ENCODE data around the gene PSME2. TPM values are rescaled to one million over a fixed set of nuclear protein-coding genes. Genes with fewer than 3 reads are reported as not detected.
A peak's percentile ranks its signal among the peaks of the same experiment; 100 is the strongest.

Gene PSME2, protein sequence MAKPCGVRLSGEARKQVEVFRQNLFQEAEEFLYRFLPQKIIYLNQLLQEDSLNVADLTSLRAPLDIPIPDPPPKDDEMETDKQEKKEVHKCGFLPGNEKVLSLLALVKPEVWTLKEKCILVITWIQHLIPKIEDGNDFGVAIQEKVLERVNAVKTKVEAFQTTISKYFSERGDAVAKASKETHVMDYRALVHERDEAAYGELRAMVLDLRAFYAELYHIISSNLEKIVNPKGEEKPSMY
- 213 TPM for total RNA-seq

DNA sequence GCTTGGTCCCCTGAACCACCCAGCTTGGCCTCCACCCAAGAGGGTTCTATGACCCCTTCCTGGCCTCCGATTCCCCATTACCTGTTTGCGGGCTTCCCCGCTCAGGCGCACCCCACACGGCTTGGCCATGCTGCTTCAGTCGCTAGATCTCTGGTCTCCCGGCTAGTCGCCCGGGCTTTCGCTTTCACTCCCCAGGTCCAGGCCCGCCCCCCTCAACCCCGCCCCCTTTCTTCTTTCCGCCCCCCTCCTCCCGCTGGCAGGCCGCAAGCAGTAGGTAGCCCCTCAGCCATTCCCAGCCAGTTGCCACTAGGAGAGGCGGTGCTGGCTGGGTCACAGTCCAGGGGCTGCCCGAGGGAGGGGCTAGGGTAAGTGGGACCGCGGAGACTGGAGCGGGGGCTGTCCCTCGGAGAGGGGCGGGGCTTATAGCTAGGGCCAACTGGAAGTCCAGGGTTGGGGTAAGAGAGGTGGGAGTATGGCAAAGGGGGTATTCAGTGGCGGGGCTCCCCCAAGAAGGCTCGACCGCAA lies at the start of gene PSME2:
Gene PSME2 (minus strand): TSS at position 158 of the 525 bp plus-strand sequence. CDS start 29 bp downstream, at position 129.
- DNase-seq (ENCODE audit: low spot score), result peak; percentile 94

DNA sequence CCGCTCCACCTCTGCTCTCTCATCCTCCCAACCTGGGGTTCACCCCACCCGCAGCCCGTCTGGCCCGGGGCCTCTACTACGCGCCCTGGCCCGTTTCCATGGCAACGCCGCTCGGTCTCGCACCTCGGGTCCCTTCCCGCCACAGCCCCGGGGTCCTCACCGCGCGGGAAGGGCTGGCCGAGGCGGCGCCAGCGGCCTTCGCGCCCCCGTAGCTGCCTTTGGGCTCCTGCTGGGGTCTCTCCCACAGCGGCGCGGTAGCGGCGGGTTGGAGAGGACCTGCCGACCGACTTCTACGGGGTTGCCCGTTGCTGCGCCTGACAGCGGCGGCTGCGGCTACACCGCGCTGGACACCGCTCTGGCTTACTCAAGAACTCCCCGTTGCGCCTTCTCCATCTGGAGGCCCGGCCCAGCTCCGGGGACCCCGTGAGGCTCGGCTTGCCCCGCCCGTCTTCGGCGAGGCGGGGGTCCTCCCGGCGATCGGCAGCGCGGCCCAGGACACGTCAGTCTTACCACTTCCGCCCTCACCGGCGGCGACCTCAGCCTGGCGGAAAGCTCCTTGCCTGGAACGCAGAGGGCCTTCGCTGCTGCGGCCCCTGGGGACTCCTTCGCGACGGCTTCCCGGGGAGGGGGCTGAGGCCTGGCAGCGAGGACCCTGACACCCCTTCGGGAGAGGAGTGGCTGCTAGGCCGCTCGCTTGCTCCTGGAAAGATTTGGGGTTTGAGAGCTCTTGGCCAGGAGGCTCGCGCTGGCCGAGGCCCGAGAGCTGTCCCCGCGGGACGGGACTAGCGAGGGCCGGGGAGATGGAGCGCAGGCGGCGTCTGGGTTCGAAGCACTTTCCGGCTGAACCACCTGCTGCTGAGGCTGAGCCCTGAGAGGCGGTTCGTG lies 49.0 kb upstream of the PSME2 start, which contains the start of gene TM9SF1:
Gene TM9SF1 (minus strand): TSS at position 256 of the 885 bp plus-strand sequence. CDS start 422 bp downstream, outside the sequence.
- peak; percentile 88 for DNase-seq (ENCODE audit: low spot score)

DNA sequence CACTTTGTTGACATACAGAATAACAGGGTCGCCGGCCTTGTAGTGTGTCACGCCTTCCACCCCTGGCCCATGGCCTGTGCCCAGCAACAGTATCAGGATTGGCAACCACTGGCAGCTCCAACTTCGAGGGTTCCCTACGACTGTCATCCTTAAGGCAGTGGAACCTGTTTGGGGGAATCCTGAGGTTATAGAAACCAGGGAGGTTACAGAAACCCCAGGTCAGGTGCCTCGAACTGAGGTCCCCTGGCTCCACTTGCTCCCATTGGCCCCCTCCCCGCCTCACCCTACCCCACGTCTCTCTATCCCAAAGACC lies 48.4 kb upstream of the PSME2 start:
- DNase-seq (ENCODE audit: low spot score), result no peak

DNA sequence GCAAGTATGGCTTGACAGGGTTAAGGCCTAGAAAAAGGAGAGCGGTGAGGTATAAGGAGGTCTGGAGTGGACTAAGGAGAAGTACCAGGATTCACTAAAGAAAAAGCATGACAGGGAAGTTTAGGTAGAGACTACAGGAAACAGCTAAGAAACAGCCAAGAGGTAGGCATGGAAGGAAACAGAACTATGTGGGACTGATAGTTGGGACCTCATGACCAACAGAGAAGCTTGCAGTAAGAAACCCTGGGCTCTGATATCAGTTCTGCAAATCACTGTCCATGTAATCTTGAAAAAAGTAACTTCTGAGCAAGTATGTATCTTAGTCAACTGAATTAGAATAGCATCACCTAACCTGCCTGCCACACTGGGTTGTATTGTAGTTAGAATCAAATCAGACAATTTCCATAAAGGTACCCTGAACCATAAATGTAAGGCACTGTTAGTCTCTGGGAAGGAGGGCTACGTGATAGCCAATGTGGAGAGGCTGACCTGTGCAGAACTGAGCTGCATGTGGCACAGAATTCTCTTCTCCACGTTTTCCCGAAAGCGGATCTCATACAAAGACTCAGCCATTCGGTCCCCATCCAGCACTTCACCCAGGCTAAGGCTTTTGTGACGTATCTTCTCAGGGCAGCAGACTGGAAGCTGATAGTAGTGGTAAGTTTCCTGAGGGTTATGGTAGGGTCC lies 47.9 kb upstream of the PSME2 start:
- DNase-seq (ENCODE audit: low spot score), result no peak

DNA sequence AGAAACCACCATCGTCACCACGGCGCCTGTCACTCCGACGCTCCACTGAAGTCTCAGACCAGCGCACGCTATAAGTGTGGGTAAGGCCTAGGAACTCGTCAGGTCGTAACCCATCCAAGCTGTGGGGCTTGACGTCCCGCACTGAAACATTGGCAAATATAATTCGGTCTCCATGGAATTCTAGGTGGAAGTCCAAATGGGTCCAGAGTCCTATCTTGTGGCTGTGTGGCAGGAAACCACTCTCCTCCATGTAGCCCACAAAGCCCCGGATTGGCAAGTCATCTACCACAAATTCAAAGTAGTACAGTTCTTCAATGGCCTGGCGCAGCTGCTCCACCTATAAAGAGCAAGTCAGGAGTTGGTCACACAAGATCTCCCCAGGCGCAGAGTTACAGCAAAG lies 46.5 kb upstream of the PSME2 start:
- no peak for DNase-seq (ENCODE audit: low spot score)

DNA sequence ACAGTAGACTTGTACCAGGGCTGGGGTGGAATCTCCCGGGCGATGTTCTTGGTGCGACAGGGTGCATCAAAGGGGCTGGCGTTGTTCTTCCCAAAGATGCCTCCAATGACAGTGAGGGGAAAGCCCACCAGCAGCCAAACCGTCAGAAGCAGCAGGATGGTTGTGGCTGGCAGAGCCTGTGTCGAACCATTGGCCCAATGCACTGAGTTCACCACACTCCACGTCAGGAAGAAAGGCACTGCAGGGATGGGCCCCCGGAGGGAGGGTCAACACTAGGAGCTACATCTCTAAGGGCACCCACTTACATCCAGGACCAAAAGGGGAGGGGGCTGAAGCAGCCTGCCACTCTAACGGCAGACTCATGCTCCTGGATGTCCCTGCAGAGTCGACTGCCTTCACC lies 44.0 kb upstream of the PSME2 start:
- no peak for DNase-seq (ENCODE audit: low spot score)

DNA sequence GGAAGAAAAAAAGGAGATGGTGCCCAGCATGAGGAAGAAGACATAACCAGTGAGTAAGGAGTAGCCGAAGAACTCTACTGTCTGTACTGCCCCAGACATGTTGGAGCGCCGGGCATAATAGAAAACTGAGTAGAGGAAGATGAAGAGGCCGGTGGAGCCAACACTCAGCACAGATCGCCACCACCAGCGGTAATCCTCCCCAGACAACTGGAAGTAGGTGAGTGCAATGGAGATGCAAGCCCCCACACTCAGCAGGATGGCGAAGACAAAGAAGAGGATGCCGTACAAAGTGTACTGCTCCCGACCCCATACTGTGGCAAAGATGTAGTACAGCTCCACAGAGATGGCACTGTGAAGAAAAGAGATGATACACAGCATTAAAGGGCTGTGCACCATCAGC lies 43.0 kb upstream of the PSME2 start:
- DNase-seq (ENCODE audit: low spot score), result no peak

DNA sequence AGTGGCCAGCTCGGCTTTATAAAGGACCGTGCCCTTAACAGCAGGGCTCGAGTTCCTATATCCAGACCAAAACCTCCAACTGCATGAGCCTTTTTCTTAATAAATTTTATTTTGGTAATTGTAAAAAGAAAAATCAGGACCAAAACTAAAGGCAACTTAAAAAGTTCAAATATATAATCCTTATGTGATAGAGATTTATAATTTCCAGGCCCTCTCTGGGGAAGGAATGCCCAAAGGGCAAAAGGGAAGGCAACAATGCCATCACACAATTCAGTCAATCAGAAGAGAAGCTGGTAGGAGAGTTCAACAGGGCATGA lies 42.6 kb upstream of the PSME2 start:
- no peak for DNase-seq (ENCODE audit: low spot score)

DNA sequence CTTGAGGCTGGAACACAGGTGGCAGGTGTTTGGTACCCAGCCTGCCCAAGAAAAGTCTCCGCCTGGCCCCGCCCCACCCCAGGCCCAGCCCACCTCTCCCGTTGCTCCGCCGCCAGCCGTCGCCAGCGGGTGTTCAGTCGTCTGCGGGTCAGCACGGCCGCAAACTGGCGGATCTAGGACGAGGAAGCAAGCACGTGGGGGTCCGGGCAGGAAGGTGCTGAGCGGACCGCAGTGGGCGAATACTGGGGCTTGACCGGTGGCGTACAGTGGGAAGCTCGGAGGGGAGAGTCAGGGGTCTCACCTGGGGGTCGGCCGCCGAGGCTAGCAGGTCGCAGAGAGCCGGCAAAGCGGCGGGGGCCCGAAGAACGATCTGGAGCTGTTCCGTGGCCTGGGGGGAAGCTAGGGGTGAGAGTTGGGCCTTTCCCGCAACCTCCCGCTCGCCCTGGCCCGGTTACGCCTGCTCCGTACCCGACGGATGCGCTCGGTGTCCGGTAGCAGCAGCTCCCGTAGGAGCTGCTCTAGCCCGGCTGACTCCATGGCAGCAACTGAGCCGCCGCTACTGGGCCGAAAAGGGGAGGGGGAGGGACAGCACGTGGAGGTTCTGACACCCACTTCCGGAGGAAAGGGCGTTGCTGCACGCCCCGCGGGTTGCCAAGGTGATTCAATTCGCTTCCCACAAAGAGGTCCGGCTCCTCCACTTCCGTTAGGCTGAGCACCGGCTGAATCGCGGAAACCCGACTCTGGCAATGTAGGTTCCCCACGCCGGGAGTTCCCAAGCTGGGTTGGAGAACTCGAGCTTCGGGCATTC lies 42.0 kb upstream of the PSME2 start, which contains the start of gene IPO4:
Gene IPO4 (minus strand): TSS at position 566 of the 808 bp plus-strand sequence. CDS start 29 bp downstream, at position 537.
- DNase-seq (ENCODE audit: low spot score), result peak; percentile 98

DNA sequence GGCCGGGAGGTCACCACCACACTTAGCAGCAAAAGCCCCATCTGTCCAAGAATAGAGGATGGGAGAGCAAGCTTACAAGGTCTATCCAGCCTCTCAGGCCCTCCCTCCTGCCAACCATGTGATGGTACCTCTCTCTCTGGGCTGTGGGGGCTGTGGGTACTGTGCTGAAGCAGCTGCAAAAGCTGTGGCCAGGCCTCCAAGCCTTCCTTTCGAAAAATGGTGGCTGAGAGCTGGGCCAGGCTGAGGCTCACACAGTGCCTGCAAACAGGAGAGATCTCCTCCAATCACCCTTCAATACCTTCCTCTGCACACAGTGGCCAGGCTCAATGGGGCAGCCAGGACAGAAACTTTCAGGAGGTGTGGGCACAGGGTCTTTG lies 41.1 kb upstream of the PSME2 start:
- DNase-seq (ENCODE audit: low spot score), result no peak

DNA sequence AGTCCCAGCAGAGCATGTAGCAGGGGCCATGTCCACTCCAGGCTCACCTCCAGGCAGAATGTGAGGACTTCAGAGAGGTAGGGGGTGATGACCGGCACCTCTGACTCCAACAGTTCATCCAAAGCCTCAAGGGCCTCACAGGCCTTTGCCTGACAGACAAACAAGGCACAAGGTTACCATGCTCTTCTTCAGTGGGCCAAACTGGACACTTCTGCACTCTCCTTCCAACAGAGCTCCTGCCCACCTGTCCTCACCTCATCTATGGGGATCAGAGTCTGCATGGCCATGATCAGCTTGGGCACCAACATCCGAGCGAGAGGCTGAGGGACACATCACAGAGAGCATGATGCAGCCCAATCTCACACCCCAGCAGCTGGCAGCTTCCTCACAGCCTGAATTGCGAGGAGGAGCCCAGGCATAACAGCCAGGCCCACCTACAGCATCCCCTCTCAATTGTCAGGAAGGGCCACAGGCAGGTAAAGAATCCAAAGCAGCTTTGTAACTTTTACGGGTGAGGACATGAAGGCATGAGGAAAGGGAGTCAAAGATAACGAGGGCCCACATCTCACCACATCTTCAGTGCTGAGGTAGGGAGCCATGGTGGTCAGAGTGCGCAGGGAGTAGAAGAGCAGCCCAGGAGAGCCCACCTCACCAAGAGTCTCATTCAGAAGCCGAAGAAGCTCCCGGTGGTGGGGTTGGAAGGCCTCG lies 40.6 kb upstream of the PSME2 start:
- no peak for DNase-seq (ENCODE audit: low spot score)

DNA sequence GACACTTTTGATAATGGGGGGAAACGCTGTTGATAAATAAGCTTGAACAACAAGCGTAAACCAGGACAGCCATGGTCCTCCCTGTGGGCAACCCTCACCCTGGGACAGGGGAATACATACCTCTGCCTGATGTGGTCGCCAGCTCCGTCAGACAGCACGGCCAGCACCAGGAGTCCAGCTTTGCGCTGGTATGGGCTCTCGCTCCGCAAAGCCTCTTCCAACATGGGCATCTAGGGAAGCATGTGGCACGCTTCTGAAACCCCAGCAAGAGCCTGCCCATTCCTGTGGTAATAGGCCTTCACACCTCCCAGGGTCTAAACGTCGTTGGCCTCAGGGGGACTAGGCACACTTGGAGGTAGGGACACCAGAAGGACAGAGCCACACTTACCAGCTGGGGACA lies 39.3 kb upstream of the PSME2 start:
- no peak for DNase-seq (ENCODE audit: low spot score)

DNA sequence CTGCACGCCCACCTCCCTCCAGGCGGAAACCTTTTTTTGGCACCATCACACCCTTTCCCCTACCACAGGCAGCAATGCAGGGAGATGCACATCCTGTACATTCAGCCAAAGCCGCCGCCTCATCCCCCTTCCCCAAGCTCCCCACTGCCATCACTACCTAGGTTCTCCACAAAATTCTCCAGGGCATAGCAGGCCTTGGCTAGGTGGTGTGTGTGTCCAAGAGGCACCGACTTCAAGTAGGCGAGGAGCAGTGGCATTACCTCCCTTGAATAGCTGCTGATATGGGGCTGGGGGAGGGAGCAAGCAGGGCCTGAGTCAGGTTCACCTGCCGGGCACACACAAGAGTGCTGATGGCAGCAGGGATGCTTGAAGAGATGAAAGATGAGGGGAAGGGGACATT lies 38.6 kb upstream of the PSME2 start:
- no peak for DNase-seq (ENCODE audit: low spot score)

DNA sequence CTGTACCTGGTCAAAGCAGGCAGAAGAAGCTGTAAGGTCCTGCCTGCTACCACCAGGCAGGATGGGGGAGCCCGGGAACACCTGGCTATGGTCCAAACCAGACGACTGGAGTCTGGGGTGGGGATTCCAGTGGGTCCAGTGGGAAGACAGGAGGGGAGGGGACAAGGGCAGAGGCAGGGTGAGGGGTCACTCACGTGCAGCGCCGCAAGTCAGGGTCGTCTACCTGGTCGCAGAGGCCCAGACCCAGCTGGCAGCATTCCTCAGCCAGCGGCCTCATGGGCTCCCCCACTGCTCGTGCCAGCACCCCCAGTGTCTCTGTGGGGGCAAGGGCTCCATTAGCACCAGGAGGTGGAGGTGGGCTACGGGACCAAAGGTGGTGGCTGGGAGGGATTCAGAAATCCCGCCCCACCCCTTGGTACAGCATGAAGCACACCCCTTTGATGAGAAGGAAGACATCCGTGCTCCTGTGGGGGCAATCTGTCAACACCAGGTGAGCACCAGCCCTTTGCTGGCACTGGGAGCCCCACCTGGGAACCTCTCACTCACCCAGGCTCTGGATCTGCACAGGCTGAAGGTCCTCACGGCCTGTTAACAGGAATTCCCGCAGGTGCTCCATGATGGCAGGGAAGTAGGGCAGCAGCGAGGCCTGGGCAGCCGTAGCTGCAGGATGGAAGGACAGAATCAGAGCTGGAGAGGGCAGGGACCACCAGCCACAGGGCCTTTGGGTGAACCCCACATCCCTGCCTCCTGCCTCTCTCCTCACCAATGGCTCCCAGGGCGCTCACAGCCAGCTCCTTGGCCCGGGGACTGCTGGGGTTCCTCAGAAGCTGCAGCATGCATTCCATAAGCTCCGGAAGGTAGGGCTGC lies 37.9 kb upstream of the PSME2 start:
- no peak for DNase-seq (ENCODE audit: low spot score)

DNA sequence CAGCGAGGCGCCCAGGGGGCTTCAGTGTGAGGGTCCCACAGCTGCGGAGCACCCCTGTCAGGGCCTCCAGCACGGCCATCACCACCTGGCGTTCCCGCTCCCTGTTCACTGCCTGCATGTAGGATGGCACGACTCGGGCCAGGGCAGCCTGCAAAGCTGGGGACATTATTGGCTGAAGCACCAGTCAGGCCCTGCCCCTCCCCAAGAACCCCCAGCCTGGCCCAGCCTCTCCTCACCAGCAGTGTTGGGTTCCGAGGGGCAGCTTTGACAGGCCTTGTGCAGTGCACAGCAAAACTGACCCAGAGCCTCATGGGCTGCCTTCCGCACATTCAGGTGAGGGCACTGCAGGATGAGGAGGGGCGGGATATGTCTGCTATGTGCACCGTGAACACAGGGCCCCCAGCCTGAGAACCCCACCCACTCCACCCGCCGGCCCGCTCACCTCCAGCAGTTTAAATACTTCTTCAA lies 36.6 kb upstream of the PSME2 start:
- DNase-seq (ENCODE audit: low spot score), result no peak

DNA sequence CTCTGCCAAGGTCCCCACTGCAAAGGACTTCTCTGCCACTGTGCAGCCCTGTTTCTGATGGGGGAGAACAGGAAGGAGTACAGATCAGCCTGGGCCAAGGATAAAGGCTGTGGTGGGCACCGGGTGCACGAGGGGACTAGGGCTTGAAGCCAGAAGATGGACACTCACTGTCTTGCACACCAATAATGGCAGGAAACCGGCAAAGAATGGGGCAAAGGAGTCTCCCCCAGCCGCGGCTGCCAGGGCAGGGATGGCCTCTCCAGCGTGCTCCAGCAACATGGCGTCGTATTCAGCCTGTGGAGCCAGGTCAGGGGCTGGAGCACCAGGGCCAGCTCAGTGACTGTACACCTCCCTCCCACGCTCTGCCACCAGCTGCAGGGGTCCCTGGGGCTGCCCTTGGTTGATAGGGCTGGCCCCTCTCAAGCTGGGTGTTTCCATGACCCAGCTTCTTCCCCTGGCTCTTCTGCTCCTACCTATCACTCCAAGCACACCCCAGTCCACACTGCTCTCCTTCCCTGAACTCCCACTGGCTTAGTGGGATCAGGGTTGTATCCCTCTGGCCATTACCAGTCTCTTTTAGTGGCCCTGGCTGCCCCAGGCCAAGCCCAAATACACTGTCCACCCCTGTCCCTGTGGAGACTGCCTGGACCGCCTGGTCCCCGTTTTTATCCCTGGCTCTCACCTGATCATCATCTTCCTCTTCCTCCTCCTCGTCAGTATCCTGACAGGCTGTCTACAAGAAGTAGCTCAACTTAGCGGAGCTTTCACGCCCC lies 35.9 kb upstream of the PSME2 start:
- no peak for DNase-seq (ENCODE audit: low spot score)

DNA sequence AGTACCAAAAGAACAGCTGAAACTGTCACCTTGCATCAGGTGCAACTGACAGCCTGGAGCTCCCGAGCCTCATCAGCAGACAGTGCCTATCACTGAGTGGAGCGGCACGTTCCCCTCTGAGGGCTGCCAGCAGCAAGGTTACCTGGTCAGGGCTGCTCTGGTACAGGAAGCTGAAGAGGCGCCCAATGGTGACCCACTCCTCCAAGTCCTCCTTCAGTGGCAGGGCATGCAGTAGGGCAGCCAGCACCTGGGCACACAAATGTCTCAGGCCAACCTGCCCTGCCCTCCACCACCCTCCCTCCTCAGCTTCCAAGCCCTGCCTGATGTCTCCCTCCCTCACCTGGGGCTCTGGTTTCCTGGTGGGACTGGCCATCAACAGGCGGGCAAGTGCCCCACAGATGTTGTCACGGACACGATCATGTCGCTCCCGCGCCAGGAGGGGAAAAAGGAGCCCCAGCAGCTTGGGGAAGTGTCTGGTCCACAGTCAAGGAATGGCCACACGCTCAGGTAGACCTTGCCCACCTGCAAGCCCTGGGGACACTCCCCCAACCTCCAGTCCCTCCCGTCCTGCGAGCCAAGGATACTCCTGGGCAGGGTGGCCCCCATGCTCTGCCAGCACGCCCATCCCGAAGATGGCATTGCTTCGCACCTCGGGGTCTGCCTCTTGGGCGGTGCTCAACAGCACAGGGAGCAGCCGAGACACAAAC lies 35.1 kb upstream of the PSME2 start:
- DNase-seq (ENCODE audit: low spot score), result no peak

Data from ureter (tissue), 1 donor.